GM18873 (cell line): ENCODE data around the gene CIAO3.
A peak's percentile ranks its signal among the peaks of the same experiment; 100 is the strongest.

Experiments used
- ATAC-seq: cut with Tn5 transposase; IDR thresholded peaks from one replicate; pipeline ENCODE4 v1.9.1; 2021; ENCODE audit warnings: mild to moderate bottlenecking, moderate library complexity, moderate number of reproducible peaks; ENCODE audit not compliant: unreplicated experiment, low FRiP score

Gene CIAO3

GRCh38 chr16:740764-741505 is at the start of gene CIAO3:
Gene CIAO3, minus strand, starts transcription at chr16:740997. Its CDS starts 12 bp downstream, at chr16:740985.
- ATAC-seq = peak; percentile 54

- ATAC-seq = no peak
These were observed 49.3 kb upstream of the CIAO3 start for GRCh38 chr16:790086-790485.

- ATAC-seq = no peak
These were observed 48.5 kb upstream of the CIAO3 start for GRCh38 chr16:789191-789850.

GRCh38 chr16:788399-789126 is 47.8 kb upstream of the CIAO3 start, which contains the start of gene CHTF18:
Gene CHTF18, plus strand, starts transcription at chr16:788620. Its CDS starts 65 bp downstream, at chr16:788685.
- ATAC-seq = peak; percentile 38

GRCh38 chr16:787978-788398 is 47.2 kb upstream of the CIAO3 start, which contains the start of gene RPUSD1:
Gene RPUSD1, minus strand, starts transcription at chr16:788381. Its CDS starts 644 bp downstream, at chr16:787737.
- peak; percentile 13 for ATAC-seq

GRCh38 chr16:787321-787966 is 46.6 kb upstream of the CIAO3 start:
- no peak for ATAC-seq

GRCh38 chr16:785563-786535 is 45.1 kb upstream of the CIAO3 start:
- ATAC-seq = no peak

- no peak for ATAC-seq
These were observed 43.6 kb upstream of the CIAO3 start for GRCh38 chr16:784431-784830.

GRCh38 chr16:783404-784161 is 42.8 kb upstream of the CIAO3 start:
- ATAC-seq = no peak

GRCh38 chr16:782766-783403 is 42.1 kb upstream of the CIAO3 start:
- ATAC-seq = no peak

GRCh38 chr16:782258-782657 is 41.5 kb upstream of the CIAO3 start:
- no peak for ATAC-seq

GRCh38 chr16:781346-782010 is 40.7 kb upstream of the CIAO3 start:
- no peak for ATAC-seq

GRCh38 chr16:780296-780695 is 39.5 kb upstream of the CIAO3 start:
- no peak for ATAC-seq

GRCh38 chr16:779561-779960 is 38.8 kb upstream of the CIAO3 start:
- no peak for ATAC-seq

- no peak for ATAC-seq
These were observed 38.2 kb upstream of the CIAO3 start for GRCh38 chr16:778909-779527.

- no peak for ATAC-seq
These were observed 37.6 kb upstream of the CIAO3 start for GRCh38 chr16:778447-778846.

- no peak for ATAC-seq
These were observed 37.0 kb upstream of the CIAO3 start for GRCh38 chr16:777826-778225.
